ENCODE results near the gene TAL1.

The TAL1 gene

DNA sequence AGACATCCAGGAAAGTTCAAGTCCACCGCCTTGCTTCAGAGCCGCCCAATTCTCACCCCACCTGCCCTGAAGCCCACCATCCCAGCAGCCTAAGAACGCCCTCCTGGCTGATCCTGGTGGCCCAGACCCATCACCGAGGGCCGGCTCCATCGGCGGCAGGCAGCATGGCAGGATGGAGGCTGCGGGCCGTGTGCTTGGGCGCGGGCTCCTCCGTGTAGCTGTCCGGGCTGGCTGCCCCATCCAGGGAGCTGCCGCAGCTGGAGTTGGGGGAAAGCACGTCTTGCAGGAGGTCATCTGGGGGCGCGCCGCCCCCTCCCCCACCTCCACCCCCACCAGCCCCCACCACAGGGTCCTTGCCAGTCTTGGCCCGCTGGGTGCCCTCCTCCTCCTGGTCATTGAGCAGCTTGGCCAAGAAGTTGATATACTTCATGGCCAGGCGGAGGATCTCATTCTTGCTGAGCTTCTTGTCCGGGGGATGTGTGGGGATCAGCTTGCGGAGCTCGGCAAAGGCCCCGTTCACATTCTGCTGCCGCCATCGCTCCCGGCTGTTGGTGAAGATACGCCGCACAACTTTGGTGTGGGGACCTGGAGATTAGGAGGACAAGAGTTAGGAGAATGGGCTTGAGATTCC is 12.3 kb downstream of the TAL1 start:
- peaks cover 6% of the 10 kb centered on the region for H3K9me3 ChIP-seq (ENCODE audit: control insufficient read depth, low read length)
- no peak overlapping the region for H2AK5ac ChIP-seq (ENCODE audit: low read length, severe bottlenecking)
- H2BK15ac ChIP-seq (ENCODE audit: low read depth, poor library complexity, severe bottlenecking), result no peak overlapping the region
- H4K91ac ChIP-seq (ENCODE audit: low read length), result no peak overlapping the region
- H3K27me3 ChIP-seq (ENCODE audit: control insufficient read depth in 1 of 2, insufficient read depth in 1 of 2, low read length in 2 of 2), result peaks cover 64 to 71% of the 10 kb centered on the region in 2 experiments
- H3K27ac ChIP-seq (ENCODE audit: low read length, poor library complexity, severe bottlenecking), result no peak overlapping the region
- no peak overlapping the region for H3K4me2 ChIP-seq (ENCODE audit: low read length, poor library complexity, severe bottlenecking)
- H2BK5ac ChIP-seq (ENCODE audit: low read depth, low read length, poor library complexity, severe bottlenecking), result no peak overlapping the region
- no peaks in the 10 kb centered on the region for H3K36me3 ChIP-seq (ENCODE audit: control insufficient read depth in 1 of 2, insufficient read depth in 2 of 2, low read depth in 1 of 2, low read length in 2 of 2)
- H2BK120ac ChIP-seq (ENCODE audit: low read depth, low read length), result no peak overlapping the region
- H3K14ac ChIP-seq (ENCODE audit: low read length in 2 of 2), result no peak overlapping the region
- no peak overlapping the region for H2AFZ ChIP-seq (ENCODE audit: low read depth, low read length)
- H4K8ac ChIP-seq (ENCODE audit: low read length), result no peak overlapping the region
- no peak overlapping the region for H3K4me3 ChIP-seq (ENCODE audit: insufficient read depth in 1 of 2, low read depth in 1 of 2, low read length in 2 of 2)
- H3K23ac ChIP-seq (ENCODE audit: low read length in 2 of 2), result no peak overlapping the region
- H2BK12ac ChIP-seq (ENCODE audit: low read length in 2 of 2), result no peak overlapping the region
- no peak overlapping the region for H3K9ac ChIP-seq (ENCODE audit: low read length)
- H3K18ac ChIP-seq (ENCODE audit: low read depth in 1 of 2, low read length in 2 of 2), result no peak overlapping the region
- 90% methylated on average over 22 of the region's 29 CpGs for WGBS
- H3K4me1 ChIP-seq (ENCODE audit: control insufficient read depth, insufficient read depth, low read depth, low read length), result peaks cover 4% of the 10 kb centered on the region
- no peak overlapping the region for H3K4ac ChIP-seq (ENCODE audit: low read depth in 1 of 2, low read length in 2 of 2)
- no peaks in the 10 kb centered on the region for H3K79me1 ChIP-seq (replicated peaks; ENCODE audit: low read length, poor library complexity, severe bottlenecking)
- DNase-seq, result no peak

DNA sequence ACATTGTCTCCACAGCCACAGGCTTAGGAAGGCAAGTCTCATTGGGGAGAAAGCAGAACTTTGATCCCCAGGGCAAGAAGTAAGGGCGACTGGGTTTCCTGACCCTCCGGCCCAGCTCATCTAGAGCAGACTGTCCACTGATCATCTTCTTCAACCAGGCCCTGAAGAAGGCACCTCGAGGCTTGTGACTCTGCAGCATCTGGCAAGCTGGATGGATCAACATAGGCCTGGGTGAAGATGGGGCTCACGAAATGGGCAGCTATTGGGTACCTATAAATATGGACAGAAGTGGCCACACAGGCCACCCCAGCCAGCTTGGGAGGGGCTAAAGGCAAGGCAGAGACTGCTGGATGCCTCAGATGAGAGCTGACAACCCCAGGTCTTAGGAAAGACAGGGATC is 13.0 kb downstream of the TAL1 start:
- Histone ChIP-seq H3K4me3 (ENCODE audit: insufficient read depth in 1 of 2, low read depth in 1 of 2, low read length in 2 of 2) (no peak overlapping the region), H3K27ac (ENCODE audit: low read length, poor library complexity, severe bottlenecking) (no peak overlapping the region), H3K23ac (ENCODE audit: low read length in 2 of 2) (no peak overlapping the region), H2BK15ac (ENCODE audit: low read depth, poor library complexity, severe bottlenecking) (no peak overlapping the region), H3K4me1 (ENCODE audit: control insufficient read depth, insufficient read depth, low read depth, low read length) (no peaks in the 10 kb centered on the region), H4K91ac (ENCODE audit: low read length) (no peak overlapping the region), H3K4ac (ENCODE audit: low read depth in 1 of 2, low read length in 2 of 2) (no peak overlapping the region), H3K14ac (ENCODE audit: low read length in 2 of 2) (no peak overlapping the region), H2AFZ (ENCODE audit: low read depth, low read length) (no peak overlapping the region), H3K9me3 (ENCODE audit: control insufficient read depth, low read length) (peaks cover 3% of the 10 kb centered on the region), H3K36me3 (ENCODE audit: control insufficient read depth in 1 of 2, insufficient read depth in 2 of 2, low read depth in 1 of 2, low read length in 2 of 2) (no peaks in the 10 kb centered on the region), H3K4me2 (ENCODE audit: low read length, poor library complexity, severe bottlenecking) (no peak overlapping the region), H3K9ac (ENCODE audit: low read length) (no peak overlapping the region), H2BK5ac (ENCODE audit: low read depth, low read length, poor library complexity, severe bottlenecking) (no peak overlapping the region), H2BK12ac (ENCODE audit: low read length in 2 of 2) (no peak overlapping the region), H3K27me3 (ENCODE audit: control insufficient read depth in 1 of 2, insufficient read depth in 1 of 2, low read length in 2 of 2) (peaks cover 57 to 71% of the 10 kb centered on the region in 2 experiments), H3K79me1 (replicated peaks; ENCODE audit: low read length, poor library complexity, severe bottlenecking) (no peaks in the 10 kb centered on the region), H4K8ac (ENCODE audit: low read length) (no peak overlapping the region), H2BK120ac (ENCODE audit: low read depth, low read length) (no peak overlapping the region), H3K18ac (ENCODE audit: low read depth in 1 of 2, low read length in 2 of 2) (no peak overlapping the region), H2AK5ac (ENCODE audit: low read length, severe bottlenecking) (no peak overlapping the region)
- 56% methylated on average over 3 of the region's 4 CpGs for WGBS
- no peak for DNase-seq

DNA sequence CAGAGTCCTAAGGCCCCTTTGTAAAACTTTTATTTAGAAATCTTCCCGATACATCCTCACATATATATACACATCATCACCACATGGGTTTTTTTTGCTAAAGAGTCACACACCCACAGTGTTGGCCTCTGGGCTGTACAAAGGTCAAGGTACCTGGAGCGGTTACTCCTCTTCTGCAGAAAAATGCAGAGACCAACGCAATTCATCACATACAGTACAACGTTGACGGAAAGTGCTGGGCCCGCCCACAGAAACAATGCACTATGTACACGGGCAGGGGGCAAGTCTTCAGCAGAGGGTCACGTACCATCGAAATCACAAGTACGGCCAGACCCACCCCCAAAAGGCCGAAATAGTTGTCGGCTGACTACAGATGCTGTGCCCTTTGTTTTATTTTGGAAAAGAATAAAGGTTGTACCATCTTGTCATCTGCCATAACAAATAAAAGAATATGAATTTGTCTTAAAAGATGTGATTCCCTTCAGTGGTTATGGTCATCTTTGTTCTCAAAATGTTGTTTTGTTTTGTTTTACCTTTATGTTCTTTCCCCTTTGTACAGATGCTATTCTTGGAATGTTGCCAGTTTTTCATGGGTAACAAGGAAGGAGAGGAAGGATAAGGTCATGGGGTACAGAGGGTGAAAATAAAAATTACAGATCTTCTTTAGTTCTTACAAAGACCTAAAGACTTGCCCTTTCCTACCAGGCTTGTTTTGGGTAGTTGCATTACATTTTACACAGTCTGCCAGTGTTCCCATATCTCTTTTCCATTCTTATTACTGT is 15.6 kb downstream of the TAL1 start:
- Histone ChIP-seq H3K4me2 (ENCODE audit: low read length, poor library complexity, severe bottlenecking) (no peak overlapping the region), H2AFZ (ENCODE audit: low read depth, low read length) (no peak overlapping the region), H2BK5ac (ENCODE audit: low read depth, low read length, poor library complexity, severe bottlenecking) (no peak overlapping the region), H2BK12ac (ENCODE audit: low read length in 2 of 2) (no peak overlapping the region), H3K4ac (ENCODE audit: low read depth in 1 of 2, low read length in 2 of 2) (no peak overlapping the region), H3K4me3 (ENCODE audit: insufficient read depth in 1 of 2, low read depth in 1 of 2, low read length in 2 of 2) (no peak overlapping the region), H4K91ac (ENCODE audit: low read length) (no peak overlapping the region), H3K18ac (ENCODE audit: low read depth in 1 of 2, low read length in 2 of 2) (no peak overlapping the region), H2AK5ac (ENCODE audit: low read length, severe bottlenecking) (no peak overlapping the region), H3K23ac (ENCODE audit: low read length in 2 of 2) (no peak overlapping the region), H2BK120ac (ENCODE audit: low read depth, low read length) (no peak overlapping the region), H3K4me1 (ENCODE audit: control insufficient read depth, insufficient read depth, low read depth, low read length) (peaks cover 12% of the 10 kb centered on the region), H3K9ac (ENCODE audit: low read length) (no peak overlapping the region), H2BK15ac (ENCODE audit: low read depth, poor library complexity, severe bottlenecking) (no peak overlapping the region), H3K36me3 (ENCODE audit: control insufficient read depth in 1 of 2, insufficient read depth in 2 of 2, low read depth in 1 of 2, low read length in 2 of 2) (no peaks in the 10 kb centered on the region), H4K8ac (ENCODE audit: low read length) (no peak overlapping the region), H3K14ac (ENCODE audit: low read length in 2 of 2) (no peak overlapping the region), H3K27me3 (ENCODE audit: control insufficient read depth in 1 of 2, insufficient read depth in 1 of 2, low read length in 2 of 2) (peaks cover 32 to 55% of the 10 kb centered on the region in 2 experiments), H3K9me3 (ENCODE audit: control insufficient read depth, low read length) (peaks cover 3% of the 10 kb centered on the region), H3K79me1 (replicated peaks; ENCODE audit: low read length, poor library complexity, severe bottlenecking) (no peaks in the 10 kb centered on the region), H3K27ac (ENCODE audit: low read length, poor library complexity, severe bottlenecking) (no peak overlapping the region)
- no peak for DNase-seq
- 93% methylated on average over 8 of the region's 12 CpGs for WGBS

DNA sequence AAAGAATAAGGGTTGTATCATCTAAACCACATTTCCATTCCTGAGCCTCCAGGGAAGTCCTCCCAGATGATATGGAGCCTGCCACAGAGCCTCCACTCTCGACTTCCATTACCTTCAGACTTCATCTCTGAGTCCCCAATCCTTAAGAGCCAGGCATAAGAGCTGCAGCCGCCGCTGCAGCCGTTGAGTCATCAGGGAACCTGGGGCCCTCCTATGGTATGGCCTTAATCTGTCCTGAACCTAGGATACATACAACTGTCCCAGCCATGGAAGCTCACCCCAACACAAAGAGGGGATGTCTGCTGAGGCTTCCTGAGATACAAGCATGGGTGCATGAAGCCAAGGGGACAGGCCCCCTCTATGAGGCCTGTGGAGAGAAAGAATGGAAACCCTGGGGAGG is 16.3 kb downstream of the TAL1 start:
- no peak overlapping the region for H3K4me3 ChIP-seq (ENCODE audit: insufficient read depth in 1 of 2, low read depth in 1 of 2, low read length in 2 of 2)
- 82% methylated on average over 4 of the region's 4 CpGs for WGBS
- H3K27ac ChIP-seq (ENCODE audit: low read length, poor library complexity, severe bottlenecking), result no peak overlapping the region

More for the DNA sequence above, 16.3 kb downstream of the TAL1 start:
- no peak overlapping the region for H2AK5ac ChIP-seq (ENCODE audit: low read length, severe bottlenecking)
- H3K4ac ChIP-seq (ENCODE audit: low read depth in 1 of 2, low read length in 2 of 2), result no peak overlapping the region
- H3K14ac ChIP-seq (ENCODE audit: low read length in 2 of 2), result no peak overlapping the region
- no peak overlapping the region for H2AFZ ChIP-seq (ENCODE audit: low read depth, low read length)
- no peaks in the 10 kb centered on the region for H3K36me3 ChIP-seq (ENCODE audit: control insufficient read depth in 1 of 2, insufficient read depth in 2 of 2, low read depth in 1 of 2, low read length in 2 of 2)
- H4K8ac ChIP-seq (ENCODE audit: low read length), result no peak overlapping the region
- H3K79me1 ChIP-seq (replicated peaks; ENCODE audit: low read length, poor library complexity, severe bottlenecking), result no peaks in the 10 kb centered on the region
- no peak overlapping the region for H2BK12ac ChIP-seq (ENCODE audit: low read length in 2 of 2)
- no peak for DNase-seq
- H3K18ac ChIP-seq (ENCODE audit: low read depth in 1 of 2, low read length in 2 of 2), result no peak overlapping the region
- H3K4me2 ChIP-seq (ENCODE audit: low read length, poor library complexity, severe bottlenecking), result no peak overlapping the region
- H2BK5ac ChIP-seq (ENCODE audit: low read depth, low read length, poor library complexity, severe bottlenecking), result no peak overlapping the region
- peaks cover 3% of the 10 kb centered on the region for H3K9me3 ChIP-seq (ENCODE audit: control insufficient read depth, low read length)
- H2BK15ac ChIP-seq (ENCODE audit: low read depth, poor library complexity, severe bottlenecking), result no peak overlapping the region
- no peak overlapping the region for H4K91ac ChIP-seq (ENCODE audit: low read length)
- no peak overlapping the region for H3K23ac ChIP-seq (ENCODE audit: low read length in 2 of 2)
- peaks cover 24 to 47% of the 10 kb centered on the region in 2 experiments for H3K27me3 ChIP-seq (ENCODE audit: control insufficient read depth in 1 of 2, insufficient read depth in 1 of 2, low read length in 2 of 2)
- peaks cover 12% of the 10 kb centered on the region for H3K4me1 ChIP-seq (ENCODE audit: control insufficient read depth, insufficient read depth, low read depth, low read length)
- no peak overlapping the region for H2BK120ac ChIP-seq (ENCODE audit: low read depth, low read length)
- no peak overlapping the region for H3K9ac ChIP-seq (ENCODE audit: low read length)

Measured in mesenchymal stem cell (in vitro differentiated cells and primary cell).